Mucosa of descending colon (tissue), 3 donors: ENCODE data around the gene SH3GL3. TPM values are rescaled to one million over a fixed set of nuclear protein-coding genes. Genes with fewer than 3 reads are reported as not detected.

Experiments used
- ATAC-seq: fragments of 200-7000 bp; cut with Tn5 transposase; one replicate; pipeline ENCODE4 v1.9.1; 2020; ENCODE audit warnings: mild to moderate bottlenecking, moderate library complexity
- DNase-seq, 3 donors: peaks; one replicate each; pipeline ENCODE4 v3.0.0-alpha.2; 2020
- H3K36me3 ChIP-seq: fragments of 200-600 bp; one replicate; pipeline ENCODE4 v1.8.0; 2021; ENCODE audit warnings: low read depth, mild to moderate bottlenecking
- H3K4me1 ChIP-seq: fragments of 200-600 bp; one replicate; pipeline ENCODE4 v1.8.0; 2021; ENCODE audit warnings: low read depth, mild to moderate bottlenecking
- H3K4me3 ChIP-seq: fragments of 200-600 bp; one replicate; pipeline ENCODE4 v1.8.0; 2021; ENCODE audit warnings: mild to moderate bottlenecking
- H3K9me3 ChIP-seq: fragments of 200-600 bp; one replicate; pipeline ENCODE4 v1.8.0; 2021; ENCODE audit warnings: mild to moderate bottlenecking
- intact Hi-C, 2 donors: fragments of 100-400 bp; cut with DNase I in 1 of 2; cut with micrococcal nuclease in 1 of 2; formaldehyde crosslinking; loops; one replicate each; pipeline versions ENCODE4 v1.11.0 to v1.11.1; 2022; cut with DNase I, micrococcal nuclease
- total RNA-seq, 3 donors: library from RNA; stranded (reverse); fragmentation: NEBNext Ultra II Directional in 2 of 3; extraction: Animal tissue kit (Norgen Biotek cat#: 25700) in 2 of 3; gene quantifications; one replicate each; pipeline versions ENCODE4 v1.2.1 to v1.2.4, GENCODE V29; 2021 to 2023
- TF ChIP-seq, protein P1 (sequence below): fragments of 200-600 bp; IDR thresholded peaks from one replicate; pipeline ENCODE4 v1.8.0; 2022; ENCODE audit warnings: antibody characterized with exemption, mild to moderate bottlenecking
- donor health status: DM: no; HTN: no; CAD: no; lungs with moderate emphysema.
- donor health status: DM: no; HTN: no; CAD: no.
- donor health status: DM: no; HTN: yes; CAD: no.

Gene SH3GL3
- total RNA-seq, 3 donors from 2014 or later = 1.2 TPM; not detected in 2

DNA sequence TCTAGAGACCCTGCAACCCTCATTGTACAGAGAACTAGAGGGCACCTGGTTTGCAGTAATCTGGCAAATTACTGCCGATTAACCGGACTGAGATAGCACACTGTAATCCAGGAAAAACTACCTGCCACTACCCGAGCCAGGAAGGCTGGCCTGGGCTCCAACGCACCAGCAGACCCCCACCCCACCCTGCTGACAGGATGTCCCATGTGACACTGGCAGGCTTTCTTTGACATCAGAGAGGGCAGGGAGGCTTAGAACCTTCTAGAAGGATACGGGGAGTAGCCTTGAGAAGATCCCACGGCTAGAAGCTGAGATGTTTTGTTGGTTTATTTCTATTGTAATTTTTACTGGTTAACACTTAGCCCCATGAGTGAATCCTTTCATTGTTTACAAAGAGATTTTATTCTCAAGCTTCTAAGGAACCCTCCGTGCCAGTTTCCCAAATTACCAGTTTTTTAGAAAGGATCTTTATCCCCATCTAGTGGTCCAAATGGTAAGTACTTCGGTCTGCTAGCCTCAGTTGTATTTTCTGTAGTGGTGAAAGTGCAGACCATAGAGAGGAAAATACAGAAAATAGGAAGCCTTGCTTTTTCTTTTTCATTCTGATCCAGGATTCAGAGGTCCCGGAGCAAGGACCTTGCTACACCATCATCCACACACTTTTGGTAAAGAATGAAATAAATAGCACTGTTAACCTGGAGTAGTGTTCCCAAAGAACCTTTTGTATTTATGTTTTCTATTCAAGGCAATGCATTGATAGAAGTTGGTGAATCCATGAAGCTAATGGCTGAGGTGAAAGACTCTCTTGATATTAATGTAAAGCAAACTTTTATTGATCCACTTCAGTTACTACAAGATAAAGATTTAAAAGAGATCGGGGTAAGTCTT lies 124.9 kb downstream of the SH3GL3 start:
- Histone ChIP-seq H3K4me3 (no peak overlapping the region), H3K36me3 (no peaks in the 10 kb centered on the region), H3K9me3 (no peaks in the 10 kb centered on the region), H3K4me1 (no peaks in the 10 kb centered on the region)
- intact Hi-C loops = no loop called here
- DNase-seq = no peak
- TF ChIP-seq, protein P1, sequence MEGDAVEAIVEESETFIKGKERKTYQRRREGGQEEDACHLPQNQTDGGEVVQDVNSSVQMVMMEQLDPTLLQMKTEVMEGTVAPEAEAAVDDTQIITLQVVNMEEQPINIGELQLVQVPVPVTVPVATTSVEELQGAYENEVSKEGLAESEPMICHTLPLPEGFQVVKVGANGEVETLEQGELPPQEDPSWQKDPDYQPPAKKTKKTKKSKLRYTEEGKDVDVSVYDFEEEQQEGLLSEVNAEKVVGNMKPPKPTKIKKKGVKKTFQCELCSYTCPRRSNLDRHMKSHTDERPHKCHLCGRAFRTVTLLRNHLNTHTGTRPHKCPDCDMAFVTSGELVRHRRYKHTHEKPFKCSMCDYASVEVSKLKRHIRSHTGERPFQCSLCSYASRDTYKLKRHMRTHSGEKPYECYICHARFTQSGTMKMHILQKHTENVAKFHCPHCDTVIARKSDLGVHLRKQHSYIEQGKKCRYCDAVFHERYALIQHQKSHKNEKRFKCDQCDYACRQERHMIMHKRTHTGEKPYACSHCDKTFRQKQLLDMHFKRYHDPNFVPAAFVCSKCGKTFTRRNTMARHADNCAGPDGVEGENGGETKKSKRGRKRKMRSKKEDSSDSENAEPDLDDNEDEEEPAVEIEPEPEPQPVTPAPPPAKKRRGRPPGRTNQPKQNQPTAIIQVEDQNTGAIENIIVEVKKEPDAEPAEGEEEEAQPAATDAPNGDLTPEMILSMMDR = no peak
- ATAC-seq = no peak

DNA sequence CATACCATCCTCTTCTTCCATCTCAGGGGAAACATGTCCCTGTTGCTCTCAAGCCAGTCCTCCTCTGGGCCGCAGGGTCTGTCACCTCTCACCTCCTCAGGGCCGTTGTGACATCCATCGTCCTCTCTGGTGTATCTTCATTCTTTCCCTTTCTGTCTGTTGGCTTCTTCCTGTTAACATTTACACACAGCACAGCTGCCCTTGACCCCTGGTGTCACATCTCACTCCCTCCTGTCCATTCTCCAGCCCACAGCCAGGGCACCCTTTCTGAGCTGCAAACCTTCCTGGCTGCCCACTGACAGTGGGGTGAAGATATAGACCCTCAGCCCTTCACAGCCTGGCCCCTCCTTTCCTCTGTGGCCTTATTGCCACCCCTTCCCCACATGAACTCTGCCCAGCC lies 127.2 kb downstream of the SH3GL3 start:
- DNase-seq (no peak), ATAC-seq (no peak)
- Histone ChIP-seq H3K4me3 (no peak overlapping the region), H3K9me3 (no peaks in the 10 kb centered on the region), H3K36me3 (no peaks in the 10 kb centered on the region), H3K4me1 (no peaks in the 10 kb centered on the region)
- intact Hi-C loops = no loop called here
- TF ChIP-seq, protein P1 = no peak

DNA sequence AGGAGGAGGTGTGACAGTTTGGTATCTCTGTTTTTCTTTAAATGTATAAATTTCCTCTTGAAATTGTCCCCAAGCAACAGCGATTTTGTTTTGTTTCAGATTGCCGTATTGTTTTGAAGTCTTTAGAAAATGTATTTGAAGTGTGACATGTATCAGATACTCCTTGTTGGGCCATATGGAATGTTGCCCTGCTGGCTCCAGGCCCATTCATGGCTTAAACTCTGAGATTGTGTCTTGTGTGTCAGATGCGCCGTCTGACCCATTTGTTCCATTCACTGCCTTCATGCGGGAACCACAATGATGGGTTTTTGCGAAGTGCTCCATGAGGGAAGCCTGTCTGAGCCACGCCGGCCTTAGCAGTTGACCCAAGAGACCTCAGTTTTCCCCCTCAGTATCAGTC lies 131.6 kb downstream of the SH3GL3 start:
- TF ChIP-seq, protein P1 = no peak
- intact Hi-C loops = no loop called here
- Histone ChIP-seq H3K4me3 (no peak overlapping the region), H3K4me1 (no peaks in the 10 kb centered on the region), H3K9me3 (no peaks in the 10 kb centered on the region), H3K36me3 (no peaks in the 10 kb centered on the region)
- ATAC-seq = no peak
- DNase-seq = no peak

DNA sequence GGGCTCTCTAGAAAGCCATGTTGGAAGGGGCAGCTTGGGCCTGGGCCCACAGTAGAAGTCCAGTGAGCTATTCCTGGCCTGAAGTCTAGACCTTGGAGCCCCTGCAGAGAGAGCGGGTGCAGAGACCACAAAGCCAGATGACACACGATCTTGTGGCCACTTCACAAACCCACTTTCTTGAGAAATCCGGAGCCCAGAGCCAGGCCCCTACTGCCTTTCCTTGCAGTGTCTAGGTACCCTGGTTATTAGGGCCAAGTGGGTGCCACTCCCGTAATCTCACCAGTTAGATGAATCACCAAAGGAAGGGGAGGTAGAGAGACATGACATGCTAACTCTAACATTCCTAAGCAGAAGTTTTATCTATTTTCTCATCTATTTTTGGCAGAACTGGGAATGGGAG lies 134.2 kb downstream of the SH3GL3 start:
- intact Hi-C loops = no loop called here
- no peaks in the 10 kb centered on the region for H3K9me3 ChIP-seq
- H3K4me3 ChIP-seq = no peak overlapping the region
- no peaks in the 10 kb centered on the region for H3K4me1 ChIP-seq
- DNase-seq (no peak), ATAC-seq (no peak)
- TF ChIP-seq, protein P1 = no peak
- no peaks in the 10 kb centered on the region for H3K36me3 ChIP-seq

DNA sequence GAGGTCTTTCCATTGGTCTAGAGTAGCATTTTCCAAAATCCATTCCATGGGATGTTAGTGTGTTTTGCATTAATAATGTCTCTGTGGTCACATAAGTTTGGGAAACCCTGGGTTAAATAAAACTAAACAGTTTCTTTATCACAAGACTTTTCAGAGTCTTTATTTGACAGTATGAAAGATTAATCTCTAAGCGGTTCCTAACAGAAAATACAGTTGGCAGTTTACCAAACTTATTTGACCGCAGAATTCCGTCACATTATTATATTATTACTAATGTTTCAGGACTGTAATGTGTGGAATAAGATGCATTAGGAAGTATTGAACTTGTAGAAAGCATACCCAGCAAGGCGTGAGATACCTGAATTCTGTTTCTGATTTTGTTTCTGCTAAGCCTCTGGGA lies 135.2 kb downstream of the SH3GL3 start:
- TF ChIP-seq, protein P1 = no peak
- ATAC-seq (no peak), DNase-seq (no peak)
- Histone ChIP-seq H3K36me3 (no peaks in the 10 kb centered on the region), H3K4me1 (no peaks in the 10 kb centered on the region), H3K4me3 (no peak overlapping the region), H3K9me3 (no peaks in the 10 kb centered on the region)
- intact Hi-C loops = no loop called here
